Ecto neural progenitor cell (in vitro differentiated cells): Measurements from ENCODE around the gene THSD4.

Experiments used
- DNase-seq: peaks from one replicate; pipeline ENCODE4 v3.0.0-alpha.2; 2018; ENCODE audit warnings: low spot score

Gene THSD4

GRCh38 chr15:71097890-71098289 is 17.4 kb upstream of the THSD4 start:
- DNase-seq: no peak

GRCh38 chr15:71098920-71099319 is 16.4 kb upstream of the THSD4 start:
- DNase-seq: no peak

- DNase-seq: no peak
These were observed 12.1 kb upstream of the THSD4 start for GRCh38 chr15:71103102-71103676.

GRCh38 chr15:71104636-71105035 is 10.6 kb upstream of the THSD4 start:
- DNase-seq: no peak

- no peak for DNase-seq
These were observed 9.8 kb upstream of the THSD4 start for GRCh38 chr15:71105444-71105843.

DNA sequence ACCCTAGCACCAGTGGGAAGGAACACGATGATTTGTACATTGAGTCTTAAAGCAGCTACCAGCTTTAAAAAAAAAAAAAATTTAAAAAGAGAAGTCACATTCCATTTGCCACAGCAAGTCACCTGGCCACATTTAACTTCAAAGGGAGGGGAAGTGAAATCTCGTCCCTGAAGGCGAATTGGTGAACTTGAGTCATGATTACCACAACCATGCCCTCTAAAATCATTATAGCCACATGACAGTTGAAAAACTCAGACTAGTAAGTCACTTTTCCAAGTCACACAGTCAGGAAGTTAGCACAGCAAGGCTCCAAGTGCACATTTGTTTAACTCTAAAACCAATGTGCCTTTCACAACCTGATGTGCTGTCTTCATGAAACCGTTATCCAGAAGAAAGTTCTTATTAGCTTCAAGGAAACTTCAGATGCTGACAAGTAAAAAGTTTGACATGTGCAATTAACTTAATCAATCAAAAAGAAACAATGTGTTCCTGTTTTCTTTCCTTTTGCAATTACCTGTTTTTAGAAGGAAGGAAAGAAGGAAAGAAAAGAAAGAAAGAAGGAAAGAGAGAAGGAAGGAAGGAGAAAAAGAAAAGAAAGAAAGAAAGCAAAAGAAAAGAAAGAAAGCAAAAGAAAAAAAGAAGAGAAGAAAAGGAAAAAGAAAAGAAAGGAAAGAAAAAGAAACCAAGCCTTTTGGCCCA is 8.3 kb upstream of the THSD4 start:
- no peak for DNase-seq

DNA sequence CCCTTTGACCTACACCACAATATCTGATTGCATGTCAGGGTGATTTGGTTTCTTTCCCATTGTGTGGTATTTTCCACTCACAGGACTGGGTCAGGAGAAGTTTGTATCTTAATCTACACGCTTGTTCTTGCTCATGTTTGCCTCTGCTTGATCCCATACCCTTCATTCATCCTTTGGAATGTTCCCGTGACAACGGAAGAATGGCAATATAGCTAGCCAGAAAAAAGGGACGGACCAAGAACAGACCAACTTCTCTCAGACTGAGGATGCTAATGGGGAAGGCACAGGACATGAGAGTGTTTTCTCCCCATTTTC is 7.8 kb upstream of the THSD4 start:
- DNase-seq: no peak

- DNase-seq: no peak
These were observed 6.1 kb upstream of the THSD4 start for GRCh38 chr15:71109130-71109529.

GRCh38 chr15:71109905-71110304 is 5.4 kb upstream of the THSD4 start:
- no peak for DNase-seq

- DNase-seq: no peak
These were observed 4.7 kb upstream of the THSD4 start for GRCh38 chr15:71110405-71111180.

DNA sequence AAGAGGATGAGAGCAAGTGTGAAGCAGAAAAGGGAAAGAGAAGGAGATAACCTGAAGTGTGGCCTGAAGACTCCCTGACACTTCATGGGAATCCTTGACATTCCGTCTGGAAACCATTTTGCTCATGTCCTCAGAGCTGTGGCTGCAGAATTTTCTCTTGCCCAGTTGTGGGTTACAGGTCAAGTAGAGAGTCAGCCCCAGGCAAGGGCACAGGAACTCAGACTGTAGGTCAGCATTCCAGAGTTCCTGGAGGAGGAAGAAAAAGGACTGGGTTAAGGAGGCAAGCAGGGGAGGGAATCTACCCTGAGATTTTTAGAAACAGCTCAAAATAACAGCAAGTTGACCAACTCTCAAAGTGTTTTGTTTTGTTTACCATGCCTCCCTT is 4.1 kb upstream of the THSD4 start:
- no peak for DNase-seq

DNA sequence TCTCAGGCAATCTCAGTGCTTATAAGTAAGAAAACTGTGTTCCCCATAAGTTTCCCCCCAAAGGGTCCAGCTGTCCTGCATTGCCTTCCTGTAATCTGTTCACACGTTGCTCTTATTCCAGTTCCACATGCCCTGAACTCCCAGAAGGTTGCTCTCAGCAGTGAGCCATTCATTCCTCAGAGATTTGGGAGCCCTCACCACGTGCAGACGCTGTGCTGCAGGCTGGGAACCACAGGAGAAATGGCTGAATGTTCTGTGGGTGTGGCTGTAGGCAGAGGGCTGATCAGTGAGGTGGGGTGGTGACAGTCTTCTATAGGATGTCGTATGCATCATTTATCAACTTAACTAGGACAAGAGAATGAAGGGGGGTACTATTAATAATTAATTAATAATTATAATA is 3.3 kb upstream of the THSD4 start:
- no peak for DNase-seq

DNA sequence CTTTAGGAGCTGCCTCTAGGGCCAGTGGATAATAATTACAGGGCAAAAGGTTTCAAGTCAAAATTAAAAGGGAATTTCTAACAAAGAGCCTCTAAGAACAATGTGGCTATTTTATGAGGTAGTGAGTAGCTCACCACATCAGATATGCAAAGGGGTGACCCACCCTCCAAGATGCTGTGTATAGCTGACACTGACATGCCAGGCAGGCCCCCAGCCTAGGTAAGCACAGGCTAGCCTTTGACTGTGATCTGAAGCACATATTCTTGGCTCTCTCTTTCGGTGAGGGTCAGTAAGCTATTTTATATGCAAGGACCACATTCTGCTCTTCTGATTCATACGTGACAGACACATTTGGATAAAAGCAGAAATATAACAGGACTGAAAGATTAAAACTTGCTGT is 2.8 kb upstream of the THSD4 start:
- no peak for DNase-seq

- no peak for DNase-seq
These were observed 1.1 kb upstream of the THSD4 start for GRCh38 chr15:71114066-71114680.

- peak; percentile 73 for DNase-seq
These were observed 488 bp downstream of the THSD4 start for GRCh38 chr15:71115567-71116351.

GRCh38 chr15:71116366-71116765 is 1.1 kb downstream of the THSD4 start:
- no peak for DNase-seq

DNA sequence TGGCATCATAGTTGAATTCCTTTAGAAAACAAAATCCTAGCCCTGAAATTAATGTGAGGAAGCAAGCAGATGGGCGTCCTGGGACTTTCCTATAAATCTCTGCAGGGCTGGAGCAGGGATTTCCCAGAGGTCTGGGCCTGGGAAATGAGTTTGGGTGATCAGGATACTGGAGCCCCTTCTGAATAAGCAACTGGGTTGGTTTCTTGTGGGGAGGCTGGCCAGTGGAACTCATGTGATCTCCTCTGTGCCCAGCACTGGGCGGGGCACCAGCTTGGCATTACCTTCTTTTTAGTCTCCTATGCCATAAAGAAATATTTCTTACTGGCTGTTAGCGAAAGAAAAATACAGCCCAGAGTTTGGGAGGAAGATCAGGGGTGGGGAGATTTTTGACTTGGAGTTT is 1.7 kb downstream of the THSD4 start:
- DNase-seq: no peak

DNA sequence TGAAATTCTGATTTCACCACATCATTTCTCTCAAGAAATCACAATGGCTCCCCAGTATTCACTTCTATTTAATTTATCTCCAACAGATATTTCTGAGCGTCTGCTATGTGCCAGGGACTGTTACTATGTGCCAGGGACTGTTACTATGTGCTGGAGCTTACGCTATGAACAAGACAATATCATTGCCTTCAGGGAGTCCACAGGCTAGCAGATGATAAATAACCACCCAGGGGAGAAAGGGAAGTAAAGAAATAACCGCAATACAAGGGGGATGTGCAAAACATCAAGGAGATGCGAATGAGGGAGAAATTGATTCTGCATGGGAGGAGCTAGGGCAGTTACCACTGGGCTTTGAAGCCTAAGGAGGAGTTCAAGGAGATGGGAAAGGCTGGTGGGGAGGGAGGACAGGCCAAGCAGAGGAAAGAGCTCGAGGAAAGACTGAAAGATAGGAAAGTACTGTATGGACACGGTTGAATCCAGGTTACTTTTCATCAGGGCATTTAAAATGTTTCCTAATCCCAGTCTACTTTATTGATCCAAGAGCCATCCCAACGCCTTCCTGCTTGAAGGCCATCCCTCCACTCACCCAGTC is 2.5 kb downstream of the THSD4 start:
- no peak for DNase-seq

GRCh38 chr15:71118345-71118744 is 3.1 kb downstream of the THSD4 start:
- DNase-seq: no peak

- no peak for DNase-seq
These were observed 3.8 kb downstream of the THSD4 start for GRCh38 chr15:71118881-71119632.

GRCh38 chr15:71120428-71120944 is 5.2 kb downstream of the THSD4 start:
- DNase-seq: no peak
